HTERT RPE-1 (cell line): Measurements from ENCODE around the gene CDSN.

Experiments
- in situ Hi-C: fragments of 300-500 bp; cut with MboI; formaldehyde crosslinking; loops from 4 replicates; pipeline ENCODE4 v1.14.3; 2020; ENCODE audit warnings: low sequenced_read_pairs

CDSN gene

DNA sequence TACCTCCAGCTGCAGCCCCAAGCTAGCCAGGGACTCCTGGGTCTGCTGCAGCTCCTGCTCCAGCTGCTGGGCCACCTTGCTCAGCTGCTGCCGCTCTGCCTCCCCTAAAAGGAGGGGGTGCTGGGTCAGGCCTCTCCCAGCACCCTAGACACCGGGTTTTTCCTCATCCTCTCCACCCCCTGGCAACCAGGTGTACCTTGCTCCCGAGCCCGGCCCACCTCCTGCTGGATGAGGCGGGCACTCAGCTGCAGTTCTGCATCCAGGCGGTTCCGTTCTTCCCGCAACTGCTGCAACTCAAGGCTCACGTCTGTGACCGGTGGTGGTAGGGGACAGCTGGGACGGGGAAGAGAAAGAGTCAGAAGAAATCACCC is 24.7 kb upstream of the CDSN start:
- in situ Hi-C loops, result no loop called here

DNA sequence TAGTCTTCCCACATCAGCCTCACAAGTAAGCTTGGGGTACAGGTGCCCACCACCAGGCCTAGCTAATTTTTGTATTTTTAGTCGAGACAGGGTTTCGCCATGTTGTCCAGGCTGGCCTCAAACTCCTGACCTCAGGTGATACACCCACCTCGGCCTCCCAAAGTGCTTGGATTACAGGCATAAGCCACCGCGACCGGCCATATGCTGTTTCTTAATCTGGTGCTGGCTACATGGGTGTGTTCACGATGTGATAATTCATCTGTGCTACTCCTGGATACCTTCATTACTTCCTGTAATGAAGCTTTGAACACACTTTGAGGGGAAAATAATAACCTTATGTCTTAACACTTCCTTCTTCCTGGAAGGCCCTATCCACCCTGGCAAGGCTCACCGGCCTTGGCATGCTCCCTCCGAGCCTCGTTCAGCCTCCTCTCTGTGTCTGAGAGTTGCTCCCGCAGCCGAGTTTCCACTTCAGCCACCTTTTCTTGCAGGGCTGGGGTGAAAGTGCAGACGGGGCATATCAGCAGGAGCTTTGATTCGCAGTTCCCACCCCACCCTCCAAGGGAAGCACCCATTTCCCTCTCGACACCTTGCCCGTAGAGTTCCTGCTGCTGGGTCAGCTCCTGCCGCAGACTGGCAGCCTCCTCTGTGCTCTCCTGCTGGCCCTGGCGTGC is 24.2 kb upstream of the CDSN start:
- in situ Hi-C loops, result no loop called here

GRCh38 chr6:31143148-31143547 is 22.9 kb upstream of the CDSN start:
- in situ Hi-C loops, result no loop called here

DNA sequence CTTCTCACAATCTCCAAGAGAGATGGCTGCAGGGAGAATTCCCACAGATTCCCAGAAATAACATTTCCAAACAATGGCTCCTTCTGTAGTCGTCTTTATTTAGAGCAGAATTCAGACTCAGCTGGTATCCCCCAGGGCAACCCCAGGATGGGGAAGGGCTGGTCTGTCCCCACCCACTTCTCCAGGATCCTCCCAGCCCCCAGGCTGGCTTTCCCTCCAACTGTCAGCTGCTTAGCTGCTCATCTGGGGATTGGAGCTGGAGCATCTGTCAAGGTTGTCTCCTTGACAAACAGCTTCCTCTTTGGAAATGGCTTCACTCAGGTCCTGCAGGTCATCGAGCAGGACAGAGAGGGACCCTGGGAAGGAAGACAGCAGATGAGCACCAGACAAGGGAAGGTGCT is 22.1 kb upstream of the CDSN start:
- in situ Hi-C loops, result no loop called here

- in situ Hi-C loops, result no loop called here
Observed at GRCh38 chr6:31140643-31141042, 20.4 kb upstream of the CDSN start.

GRCh38 chr6:31139599-31139998 is 19.4 kb upstream of the CDSN start:
- in situ Hi-C loops, result no loop called here

- in situ Hi-C loops, result no loop called here
Observed at GRCh38 chr6:31138982-31139381, 18.7 kb upstream of the CDSN start, which contains the start of gene PSORS1C2. TSS of gene PSORS1C2 (minus strand) at chr6:31139066. CDS start at chr6:31139026, 40 bp downstream.

GRCh38 chr6:31135710-31136109 is 15.5 kb upstream of the CDSN start:
- in situ Hi-C loops, result no loop called here

DNA sequence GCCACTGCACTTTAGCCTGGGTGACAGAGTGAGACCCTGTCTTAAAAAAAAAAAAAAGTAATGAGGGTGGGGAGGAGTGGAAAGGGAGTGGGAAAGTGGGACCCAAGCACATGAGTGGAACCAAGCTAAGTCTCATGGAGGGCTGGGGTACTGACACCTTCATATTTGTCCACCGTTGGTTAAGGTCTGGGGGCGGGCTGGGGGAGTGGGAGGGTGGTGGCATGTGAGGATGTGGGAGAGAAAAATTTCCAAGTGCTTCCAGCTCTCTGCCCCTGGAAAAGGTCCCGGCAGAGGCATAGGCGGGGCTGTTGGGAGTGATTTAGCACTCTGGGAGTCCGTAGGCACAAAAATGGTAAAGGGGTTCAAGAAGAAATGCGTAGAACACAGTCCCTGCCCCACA is 12.6 kb upstream of the CDSN start:
- in situ Hi-C loops, result no loop called here

DNA sequence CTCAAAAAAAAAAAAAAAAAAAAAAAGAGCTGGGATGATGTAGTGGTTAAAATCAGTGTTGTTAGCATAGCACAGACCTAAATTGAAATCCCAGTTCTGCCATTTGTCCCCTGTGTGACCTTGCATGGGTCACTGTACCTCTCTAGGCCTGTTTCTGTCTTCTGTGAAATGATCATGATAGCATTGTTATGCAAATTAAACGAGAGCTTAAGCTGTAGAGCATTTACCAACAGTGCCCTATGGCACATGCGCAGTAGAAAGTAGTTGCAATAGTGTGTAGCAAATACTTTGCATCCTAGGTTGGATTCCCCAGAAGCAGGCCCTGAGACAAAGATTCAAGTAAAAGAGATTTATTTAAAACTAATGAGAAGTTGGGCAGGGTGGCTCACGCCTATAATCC is 11.3 kb upstream of the CDSN start:
- in situ Hi-C loops, result no loop called here

DNA sequence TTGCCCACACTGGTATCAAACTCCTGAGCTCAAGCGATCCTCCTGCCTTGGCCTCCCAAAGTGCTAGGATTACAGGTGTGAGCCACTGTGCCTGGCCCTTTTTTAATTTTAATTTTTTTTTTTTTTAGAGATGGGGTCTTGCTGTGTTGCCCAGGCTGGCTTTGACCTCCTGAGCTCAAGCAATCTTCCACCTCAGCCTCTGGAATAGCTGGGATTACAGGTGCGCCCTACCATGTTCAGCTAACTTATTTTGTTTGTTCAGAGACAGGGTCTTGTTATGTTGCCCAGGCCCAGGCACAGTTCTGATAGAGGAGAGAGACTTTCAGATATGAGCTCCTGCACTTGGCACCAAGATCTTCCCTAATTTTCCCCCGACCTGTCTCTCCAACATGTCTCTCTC is 10.5 kb upstream of the CDSN start:
- in situ Hi-C loops, result no loop called here

GRCh38 chr6:31129130-31129529 is 8.9 kb upstream of the CDSN start:
- in situ Hi-C loops, result no loop called here

GRCh38 chr6:31128093-31128676 is 7.9 kb upstream of the CDSN start:
- in situ Hi-C loops, result no loop called here

DNA sequence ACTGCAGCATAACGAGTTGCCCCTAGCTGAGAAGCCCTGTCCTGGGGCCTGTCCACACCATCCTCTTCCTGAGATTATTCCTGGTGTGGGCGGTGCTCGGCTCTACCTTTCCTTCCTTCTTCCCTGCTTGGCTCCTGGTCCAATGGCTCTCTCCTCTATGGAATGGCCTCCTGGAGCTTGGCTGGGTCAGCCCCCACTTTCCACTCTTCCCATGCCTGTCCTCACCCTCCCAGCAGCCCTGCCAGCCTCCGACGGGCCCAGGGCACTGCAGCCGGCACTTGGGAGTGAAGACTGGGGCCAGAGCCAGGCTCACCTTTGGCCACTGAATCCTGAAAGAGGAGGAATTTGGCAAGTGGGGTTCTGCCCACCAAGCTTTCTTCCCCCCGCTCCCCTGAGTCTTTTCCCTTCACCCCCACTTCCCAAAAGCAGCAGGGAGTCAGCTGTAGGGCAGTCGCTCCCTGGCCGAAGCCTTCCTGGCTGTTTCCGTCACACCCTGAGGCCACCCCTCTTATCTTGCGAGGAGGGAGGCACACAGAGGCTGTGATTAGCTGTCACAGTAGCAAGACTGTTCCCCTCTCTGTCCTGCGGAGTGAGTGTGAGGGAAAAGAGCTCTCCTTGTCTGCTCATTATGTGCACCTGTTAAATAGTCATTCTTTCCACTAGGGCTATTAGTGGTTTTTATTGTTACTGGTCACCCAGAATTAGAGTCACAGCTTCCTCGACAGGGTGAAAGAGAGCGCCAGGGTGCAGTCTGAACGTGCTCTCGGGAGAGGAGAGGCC is 6.3 kb upstream of the CDSN start:
- in situ Hi-C loops, result no loop called here

DNA sequence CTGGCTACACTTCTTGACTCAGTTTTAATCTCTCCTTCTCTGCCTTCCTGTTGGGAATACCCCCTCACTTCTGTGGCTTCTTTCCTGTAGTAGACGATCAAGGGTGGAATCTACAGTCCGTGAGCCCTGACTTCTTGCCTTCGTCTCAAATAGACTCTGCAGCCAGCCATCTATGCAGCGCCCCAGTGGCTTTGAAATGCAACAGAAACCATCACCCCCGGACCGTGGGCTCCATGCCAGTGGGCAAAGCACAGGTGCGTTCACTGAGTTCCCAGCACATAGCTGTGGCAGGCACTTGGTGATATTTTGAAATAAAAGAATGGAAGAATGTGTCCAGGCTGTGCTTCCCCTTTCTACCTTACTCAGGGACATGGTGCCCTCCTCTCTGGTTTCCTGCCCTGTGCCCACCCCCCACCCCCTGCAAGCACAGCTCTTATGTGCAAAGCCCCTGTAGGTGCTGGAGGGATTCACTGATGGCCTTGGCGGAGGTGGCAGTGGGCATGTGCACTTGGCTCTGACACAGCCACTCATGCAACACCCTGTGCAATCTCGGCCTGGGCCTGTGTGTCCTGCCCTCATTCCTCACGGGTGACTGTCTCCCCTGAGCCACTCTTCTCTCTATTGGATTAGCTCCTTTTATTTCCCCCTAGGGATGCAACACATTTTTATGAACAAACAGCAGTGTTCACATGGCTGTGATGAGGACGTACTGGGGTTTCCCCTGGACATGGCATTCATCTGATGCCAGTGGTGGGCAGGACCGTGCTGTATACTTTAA is 5.5 kb upstream of the CDSN start:
- in situ Hi-C loops, result no loop called here

DNA sequence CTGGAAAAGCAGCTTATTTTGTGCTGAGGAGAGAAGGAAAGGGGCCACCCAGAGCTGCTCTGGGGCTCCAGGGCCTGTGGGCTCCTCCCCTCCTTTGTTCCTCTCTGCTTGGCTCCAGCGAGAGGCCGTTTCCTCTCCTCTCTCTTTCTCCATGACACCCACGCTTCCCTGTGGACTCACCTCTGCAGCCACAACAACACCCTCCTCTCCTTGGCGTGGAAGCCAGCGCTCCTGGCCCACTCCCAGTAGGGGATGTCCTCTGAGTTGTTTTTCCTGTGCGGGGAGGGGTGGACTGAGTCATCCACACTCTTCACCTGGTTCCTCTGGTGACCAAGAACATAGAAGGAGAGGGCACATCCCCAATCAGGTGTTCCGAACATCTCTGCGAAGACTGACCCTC is 4.9 kb upstream of the CDSN start:
- in situ Hi-C loops, result no loop called here

DNA sequence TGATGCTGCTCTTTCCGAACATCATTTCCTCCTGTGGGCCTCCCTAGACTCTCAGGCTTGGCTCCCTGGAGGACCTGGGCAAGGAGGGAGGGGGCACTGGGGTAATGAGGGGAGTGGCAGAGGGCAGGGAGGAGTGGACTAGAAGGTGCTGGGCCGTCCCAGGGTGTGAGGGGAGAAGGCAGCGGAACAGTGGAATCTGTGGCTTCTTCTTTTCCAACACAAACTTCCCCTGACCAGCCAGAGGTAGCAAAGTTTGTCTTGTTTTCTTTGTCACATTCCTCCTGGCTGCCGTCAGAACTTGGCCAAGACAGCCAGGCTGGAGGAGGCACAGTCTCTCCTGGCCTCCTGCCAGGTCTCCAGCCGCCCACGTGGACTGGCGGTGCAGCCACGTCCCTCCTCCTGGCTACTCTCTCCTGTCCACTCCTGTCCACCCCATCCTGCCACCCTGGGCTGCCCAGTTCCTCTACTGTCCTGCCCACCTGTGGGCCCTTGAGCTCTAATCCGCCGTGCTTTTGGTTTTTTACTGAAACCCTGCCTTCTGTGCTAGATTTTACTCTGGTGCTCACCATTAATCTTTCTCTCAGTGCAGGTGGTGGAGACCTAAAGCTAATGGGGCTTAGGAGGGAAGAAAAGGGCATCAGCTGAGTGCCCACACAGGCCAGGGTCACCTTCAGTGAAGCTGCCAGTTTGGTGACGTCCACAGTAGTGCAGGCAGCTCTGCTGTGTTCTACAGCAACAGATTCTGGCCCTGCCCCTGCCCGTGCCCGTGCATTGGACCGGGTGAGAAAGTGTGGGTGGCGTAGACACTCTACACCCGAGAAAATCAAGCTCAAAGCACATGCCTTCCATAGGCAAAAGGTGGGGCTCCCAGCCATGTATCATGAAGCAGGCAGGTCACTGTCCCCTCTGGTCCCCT is 2.8 kb upstream of the CDSN start:
- in situ Hi-C loops, result no loop called here

DNA sequence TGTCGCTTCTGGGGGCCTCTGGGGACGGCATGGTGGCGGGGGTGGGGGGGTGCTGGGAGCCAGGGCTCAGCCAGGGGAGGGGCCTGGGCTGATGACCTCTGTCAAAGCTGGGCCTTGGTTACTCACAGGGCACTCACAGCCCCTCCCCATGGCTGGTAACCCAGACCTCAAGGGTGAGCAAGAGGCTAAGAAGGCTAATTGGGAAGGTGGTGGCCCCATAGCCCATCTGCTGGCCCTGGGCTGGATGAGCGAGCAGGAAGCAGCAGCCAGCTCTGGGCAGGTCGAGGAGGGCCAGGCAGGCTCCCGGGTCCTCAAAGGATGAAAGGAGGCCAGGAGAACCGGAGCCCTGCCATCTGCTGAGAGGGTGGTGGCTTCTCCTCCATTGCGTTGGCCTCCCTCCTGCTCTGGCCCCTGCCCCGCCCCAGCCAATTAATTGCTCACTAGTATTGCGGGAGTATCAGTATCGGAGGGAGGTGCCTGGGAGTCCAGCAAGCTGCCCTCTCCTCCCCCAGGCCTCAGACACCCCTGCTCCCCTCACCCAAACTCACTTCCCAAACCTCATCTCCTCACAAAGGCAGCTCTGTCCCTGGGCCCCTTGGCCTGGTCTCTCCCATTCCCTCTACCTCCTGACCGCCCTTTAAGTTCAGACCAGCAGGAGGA is 1.0 kb upstream of the CDSN start:
- in situ Hi-C loops, result no loop called here

- in situ Hi-C loops, result no loop called here
Observed at GRCh38 chr6:31118178-31118577, 2.1 kb downstream of the CDSN start.
